ENCODE results near the gene FOXG1.

DNA sequence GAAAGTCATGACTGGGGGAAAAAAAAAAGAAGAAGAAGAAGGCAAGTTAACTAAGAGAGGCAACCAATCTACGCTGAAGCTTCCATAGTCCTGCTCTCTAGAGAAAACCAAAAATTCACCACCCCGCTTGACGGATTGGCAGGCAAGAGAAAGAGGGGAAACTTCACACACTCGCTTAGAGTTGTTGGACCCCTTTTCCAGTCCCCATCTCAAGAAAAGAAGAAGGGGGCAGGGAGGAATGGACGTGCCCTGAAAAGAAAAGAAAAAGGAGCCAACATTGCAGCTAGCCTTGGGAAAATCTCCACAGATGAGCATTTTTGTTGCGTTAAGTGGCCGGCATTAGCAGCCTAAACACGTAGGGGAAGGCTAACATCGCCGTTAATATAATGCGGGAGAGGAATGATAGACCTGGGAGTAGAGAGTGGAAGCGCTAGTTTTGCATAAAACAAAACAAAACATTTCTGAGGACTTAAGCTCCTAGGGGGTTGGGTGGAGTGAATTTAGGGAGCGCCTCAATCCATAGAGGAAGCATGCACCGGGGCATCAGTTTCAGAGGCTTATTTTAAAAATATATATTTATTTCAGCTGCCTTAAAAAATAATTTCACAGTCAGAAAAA lies 11.3 kb upstream of the FOXG1 start:
- TF ChIP-seq, protein P1, sequence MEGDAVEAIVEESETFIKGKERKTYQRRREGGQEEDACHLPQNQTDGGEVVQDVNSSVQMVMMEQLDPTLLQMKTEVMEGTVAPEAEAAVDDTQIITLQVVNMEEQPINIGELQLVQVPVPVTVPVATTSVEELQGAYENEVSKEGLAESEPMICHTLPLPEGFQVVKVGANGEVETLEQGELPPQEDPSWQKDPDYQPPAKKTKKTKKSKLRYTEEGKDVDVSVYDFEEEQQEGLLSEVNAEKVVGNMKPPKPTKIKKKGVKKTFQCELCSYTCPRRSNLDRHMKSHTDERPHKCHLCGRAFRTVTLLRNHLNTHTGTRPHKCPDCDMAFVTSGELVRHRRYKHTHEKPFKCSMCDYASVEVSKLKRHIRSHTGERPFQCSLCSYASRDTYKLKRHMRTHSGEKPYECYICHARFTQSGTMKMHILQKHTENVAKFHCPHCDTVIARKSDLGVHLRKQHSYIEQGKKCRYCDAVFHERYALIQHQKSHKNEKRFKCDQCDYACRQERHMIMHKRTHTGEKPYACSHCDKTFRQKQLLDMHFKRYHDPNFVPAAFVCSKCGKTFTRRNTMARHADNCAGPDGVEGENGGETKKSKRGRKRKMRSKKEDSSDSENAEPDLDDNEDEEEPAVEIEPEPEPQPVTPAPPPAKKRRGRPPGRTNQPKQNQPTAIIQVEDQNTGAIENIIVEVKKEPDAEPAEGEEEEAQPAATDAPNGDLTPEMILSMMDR (IDR thresholded peaks at IDR 0.05), result no peak
- TF ChIP-seq POLR2A (IDR thresholded peaks at IDR 0.05), result no peak

All from body of pancreas (tissue), 4 donors.